Neural cell (in vitro differentiated cells): ENCODE measurements around the gene PEX6. TPM values are rescaled to one million over a fixed set of nuclear protein-coding genes. Genes with fewer than 3 reads are reported as not detected.

Experiments used
- H2AFZ ChIP-seq: fragments of 200-600, 300-800 bp; sonication (generic), shearing (Covaris generic); 2 replicates; pipeline ENCODE4 v1.6.0; 2014; ENCODE audit warnings: low read depth, mild to moderate bottlenecking, antibody characterized with exemption, low read length, moderate library complexity
- H3F3A ChIP-seq: fragments of 200-600 bp; shearing (Covaris generic); 2 replicates; pipeline ENCODE4 v1.6.1; 2016; ENCODE audit warnings: mild to moderate bottlenecking, moderate library complexity, mixed read lengths, antibody characterized with exemption, low read length; ENCODE audit not compliant: insufficient read depth, poor library complexity, severe bottlenecking
- H3K27ac ChIP-seq: fragments of 200-600, 300-800 bp; sonication (generic), shearing (Covaris generic); 2 replicates; pipeline ENCODE4 v1.5.1; 2014; ENCODE audit warnings: mild to moderate bottlenecking, low read length, moderate library complexity
- H3K27me3 ChIP-seq: fragments of 300-800, 200-600 bp; sonication (generic), shearing (Covaris generic); 2 replicates; pipeline ENCODE4 v1.6.0; 2014; ENCODE audit warnings: mild to moderate bottlenecking, low read depth, low read length, moderate library complexity; ENCODE audit not compliant: insufficient read depth
- H3K36me3 ChIP-seq: fragments of 300-800, 200-600 bp; sonication (generic), shearing (Covaris generic); 2 replicates; pipeline ENCODE4 v1.5.1; 2014; ENCODE audit warnings: mild to moderate bottlenecking, antibody characterized with exemption, low read length, moderate library complexity; ENCODE audit not compliant: insufficient read depth
- H3K4me2 ChIP-seq: fragments of 300-800, 200-600 bp; sonication (generic), shearing (Covaris generic); 2 replicates; pipeline ENCODE4 v1.6.0; 2014; ENCODE audit warnings: mild to moderate bottlenecking, low read length
- H3K4me3 ChIP-seq: fragments of 300-800, 200-600 bp; sonication (generic), shearing (Covaris generic); 2 replicates; pipeline ENCODE4 v1.5.1; 2014; ENCODE audit warnings: mild to moderate bottlenecking, low read length, moderate library complexity
- H3K79me2 ChIP-seq: fragments of 200-600 bp; shearing (Covaris generic); replicated peaks from 2 replicates; pipeline ENCODE4 v1.6.0; 2014; ENCODE audit warnings: mild to moderate bottlenecking, low read length, moderate library complexity; ENCODE audit not compliant: insufficient read depth
- H3K9ac ChIP-seq: fragments of 300-800, 200-600 bp; sonication (generic), shearing (Covaris generic); 2 replicates; pipeline ENCODE4 v1.6.1; 2016; ENCODE audit warnings: mild to moderate bottlenecking, low read length, mixed read lengths
- H3K9me2 ChIP-seq: fragments of 200-600 bp; shearing (Covaris generic); 2 replicates; pipeline ENCODE4 v1.6.1; 2016; ENCODE audit warnings: mild to moderate bottlenecking, low read length, mixed read lengths; ENCODE audit not compliant: insufficient read depth
- H3K9me3 ChIP-seq: fragments of 200-600, 300-800 bp; sonication (generic), shearing (Covaris generic); 2 replicates; pipeline ENCODE4 v1.6.1; 2016; ENCODE audit warnings: mild to moderate bottlenecking, mixed run types, low read length, moderate library complexity, mixed read lengths
- H4K20me1 ChIP-seq: fragments of 200-600 bp; shearing (Covaris generic); 2 replicates; pipeline ENCODE4 v1.6.1; 2016; ENCODE audit warnings: mild to moderate bottlenecking, mixed run types; ENCODE audit not compliant: insufficient read depth
- CTCF ChIP-seq: fragments of 450-650 bp; IDR thresholded peaks from 2 replicates; pipeline ENCODE4 v1.5.1; 2014; ENCODE audit warnings: antibody characterized with exemption, mild to moderate bottlenecking, moderate library complexity; ENCODE audit not compliant: poor library complexity, severe bottlenecking
- EP300 ChIP-seq: fragments of 450-650 bp; conservative IDR thresholded peaks from 2 replicates; pipeline ENCODE4 v1.6.1; 2014; ENCODE audit warnings: antibody characterized with exemption, mild to moderate bottlenecking, moderate library complexity; ENCODE audit not compliant: poor library complexity, severe bottlenecking
- EZH2 ChIP-seq: fragments of 200-600, 300-800 bp; shearing (Covaris generic), sonication (generic); IDR thresholded peaks from 2 replicates; pipeline ENCODE4 v1.6.1; 2014; ENCODE audit warnings: antibody characterized with exemption, low read length, borderline replicate concordance, mild to moderate bottlenecking; ENCODE audit not compliant: insufficient read depth, poor library complexity, severe bottlenecking
- MXI1 ChIP-seq: fragments of 450-650 bp; conservative IDR thresholded peaks from 2 replicates; pipeline ENCODE4 v1.6.1; 2014; ENCODE audit warnings: antibody characterized with exemption, mild to moderate bottlenecking; ENCODE audit not compliant: poor library complexity, severe bottlenecking
- POLR2AphosphoS5 ChIP-seq: IDR thresholded peaks from 2 replicates; pipeline ENCODE4 v1.6.1; 2012
- RAD21 ChIP-seq: fragments of 450-650 bp; conservative IDR thresholded peaks from 2 replicates; pipeline ENCODE4 v1.6.1; 2014; ENCODE audit warnings: antibody characterized with exemption, mild to moderate bottlenecking, moderate library complexity
- REST ChIP-seq: IDR thresholded peaks from 2 replicates; pipeline ENCODE4 v1.6.1; 2012; ENCODE audit warnings: borderline replicate concordance
- SMC3 ChIP-seq: fragments of 450-650 bp; conservative IDR thresholded peaks from 2 replicates; pipeline ENCODE4 v1.6.1; 2014; ENCODE audit warnings: antibody characterized with exemption, mild to moderate bottlenecking, moderate library complexity; ENCODE audit not compliant: poor library complexity
- TAF1 ChIP-seq: IDR thresholded peaks from 2 replicates; pipeline ENCODE4 v1.6.1; 2012; ENCODE audit warnings: low read depth
- polyA plus RNA-seq: library from polyadenylated mRNA; depleted of rRNA; stranded (reverse); fragments of >200 nt; gene quantifications from 2 replicates; pipeline ENCODE4 v1.2.3, GENCODE V29; 2014

The PEX6 gene
- polyA plus RNA-seq, 1 donor from 2014 or later: 20.4 TPM

GRCh38 chr6:42932412-42932811, 46.6 kb downstream of the PEX6 start:
- TF ChIP-seq EP300 (no peak), TAF1 (no peak), REST (no peak), EZH2 (no peak), SMC3 (no peak), RAD21 (no peak), POLR2AphosphoS5 (no peak), CTCF (no peak), MXI1 (no peak)
- Histone ChIP-seq H4K20me1 (no peaks in the 10 kb centered on the region), H3K4me3 (no peak overlapping the region), H3F3A (no peaks in the 10 kb centered on the region), H3K79me2 (peaks cover 20% of the 10 kb centered on the region), H3K36me3 (no peaks in the 10 kb centered on the region), H3K4me2 (no peak overlapping the region), H2AFZ (no peak overlapping the region), H3K9me2 (no peaks in the 10 kb centered on the region), H3K27ac (no peak overlapping the region), H3K27me3 (no peaks in the 10 kb centered on the region), H3K9me3 (no peaks in the 10 kb centered on the region), H3K9ac (no peak overlapping the region)

GRCh38 chr6:42929821-42930360, 49.1 kb downstream of the PEX6 start:
- Histone ChIP-seq H3F3A (no peaks in the 10 kb centered on the region), H2AFZ (peak overlapping the region; percentile 54), H3K27me3 (no peaks in the 10 kb centered on the region), H3K79me2 (peaks cover 20% of the 10 kb centered on the region), H3K9ac (peak overlapping the region; percentile 90), H3K9me3 (no peaks in the 10 kb centered on the region), H4K20me1 (no peaks in the 10 kb centered on the region), H3K36me3 (no peaks in the 10 kb centered on the region), H3K9me2 (no peaks in the 10 kb centered on the region), H3K4me3 (peak overlapping the region; percentile 88), H3K4me2 (peak overlapping the region; percentile 87), H3K27ac (peak overlapping the region; percentile 99)
- TF ChIP-seq POLR2AphosphoS5: no peak
- TF ChIP-seq CTCF: no peak
- no peak for TF ChIP-seq REST
- no peak for TF ChIP-seq TAF1
- TF ChIP-seq MXI1: no peak
- TF ChIP-seq EP300: no peak
- TF ChIP-seq EZH2: no peak
- no peak for TF ChIP-seq RAD21
